ENCODE results near the gene ZNF497.

ZNF497 gene

DNA sequence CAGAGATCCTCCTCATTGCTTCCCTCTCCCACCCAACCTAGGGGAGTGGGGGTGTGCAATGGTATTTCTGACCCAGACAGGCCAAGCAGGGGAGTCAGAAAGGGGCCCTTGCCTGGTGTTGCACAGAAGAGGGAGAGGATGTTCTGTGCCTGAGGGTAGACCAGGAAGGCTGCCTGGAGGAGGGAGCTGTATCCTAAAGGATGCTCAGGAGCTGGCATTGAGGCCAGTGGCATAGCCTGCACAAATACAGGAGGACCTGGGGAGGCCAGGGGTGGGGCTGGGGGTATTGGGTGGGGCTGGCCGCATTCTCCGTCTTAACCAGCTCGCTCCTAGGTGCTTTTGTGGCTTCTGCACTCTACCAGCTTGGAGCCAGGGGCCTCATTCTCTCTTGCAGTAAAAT, 37.4 kb upstream of the ZNF497 start:
- Histone ChIP-seq H3K4me1 (ENCODE audit: insufficient read depth, low read length) (peaks cover 2% of the 10 kb centered on the region; the same call in 1 of the 2 replicates), H3K27me3 (ENCODE audit: insufficient read depth, low read length) (peaks cover 31% of the 10 kb centered on the region), H3K9ac (ENCODE audit: low read depth, low read length) (no peak overlapping the region), H3K27ac (ENCODE audit: low read length) (no peak overlapping the region), H3K36me3 (ENCODE audit: insufficient read depth, low read depth, low read length) (peaks cover 4% of the 10 kb centered on the region), H3K9me3 (ENCODE audit: insufficient read depth, low read depth, low read length) (no peaks in the 10 kb centered on the region), H3K4me3 (ENCODE audit: low read length) (no peak overlapping the region)

DNA sequence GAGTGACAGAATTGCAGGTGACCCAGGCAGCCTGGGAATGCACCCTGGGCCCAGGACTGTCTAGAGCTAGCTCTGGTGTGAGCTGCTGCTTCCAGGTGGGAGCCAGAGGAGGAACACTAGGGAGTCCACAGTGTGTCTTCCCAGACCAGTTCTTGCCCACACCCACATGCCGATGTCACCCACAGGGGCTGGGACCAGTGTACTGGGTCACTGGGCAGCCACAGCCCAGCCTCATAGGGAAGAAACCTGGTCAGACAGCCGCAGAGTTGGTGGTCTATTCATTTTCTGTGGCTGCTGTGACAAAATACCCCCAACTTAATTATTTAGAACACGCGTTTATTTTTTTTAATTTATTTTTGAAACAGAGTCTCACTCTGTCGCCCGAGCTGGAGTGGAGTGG, 36.0 kb upstream of the ZNF497 start:
- no peak overlapping the region for H3K9ac ChIP-seq (ENCODE audit: low read depth, low read length)
- no peak overlapping the region for H3K27ac ChIP-seq (ENCODE audit: low read length)
- peaks cover 18% of the 10 kb centered on the region for H3K36me3 ChIP-seq (ENCODE audit: insufficient read depth, low read depth, low read length)
- H3K9me3 ChIP-seq (ENCODE audit: insufficient read depth, low read depth, low read length): no peaks in the 10 kb centered on the region
- peaks cover 31% of the 10 kb centered on the region for H3K27me3 ChIP-seq (ENCODE audit: insufficient read depth, low read length)
- peaks cover 2% of the 10 kb centered on the region; the same call in 1 of the 2 replicates for H3K4me1 ChIP-seq (ENCODE audit: insufficient read depth, low read length)
- no peak overlapping the region for H3K4me3 ChIP-seq (ENCODE audit: low read length)

DNA sequence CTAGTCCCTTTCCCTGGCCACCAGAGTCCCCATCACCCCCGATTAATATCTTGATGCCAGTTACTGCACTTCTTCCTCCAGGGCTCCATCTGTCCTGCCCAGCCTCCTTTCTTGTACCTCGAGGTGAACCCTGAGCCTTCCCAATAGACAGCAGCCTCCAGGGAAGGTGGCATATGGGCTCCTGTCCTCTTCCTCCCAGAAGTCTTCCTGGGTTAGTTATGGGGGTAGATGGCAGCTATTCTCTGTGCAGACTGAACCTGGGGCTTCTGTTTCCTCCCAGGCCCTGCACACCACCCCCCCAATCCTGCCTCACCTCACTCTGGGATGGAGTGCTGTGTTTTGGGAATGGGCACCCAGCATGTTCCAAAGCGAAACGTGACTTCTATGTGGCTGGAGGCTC, 35.5 kb upstream of the ZNF497 start:
- no peak overlapping the region for H3K9ac ChIP-seq (ENCODE audit: low read depth, low read length)
- H3K4me3 ChIP-seq (ENCODE audit: low read length): no peak overlapping the region
- peaks cover 31% of the 10 kb centered on the region for H3K27me3 ChIP-seq (ENCODE audit: insufficient read depth, low read length)
- no peak overlapping the region for H3K27ac ChIP-seq (ENCODE audit: low read length)
- no peaks in the 10 kb centered on the region for H3K9me3 ChIP-seq (ENCODE audit: insufficient read depth, low read depth, low read length)
- H3K36me3 ChIP-seq (ENCODE audit: insufficient read depth, low read depth, low read length): peaks cover 23% of the 10 kb centered on the region
- H3K4me1 ChIP-seq (ENCODE audit: insufficient read depth, low read length): peaks cover 2% of the 10 kb centered on the region; the same call in 1 of the 2 replicates

DNA sequence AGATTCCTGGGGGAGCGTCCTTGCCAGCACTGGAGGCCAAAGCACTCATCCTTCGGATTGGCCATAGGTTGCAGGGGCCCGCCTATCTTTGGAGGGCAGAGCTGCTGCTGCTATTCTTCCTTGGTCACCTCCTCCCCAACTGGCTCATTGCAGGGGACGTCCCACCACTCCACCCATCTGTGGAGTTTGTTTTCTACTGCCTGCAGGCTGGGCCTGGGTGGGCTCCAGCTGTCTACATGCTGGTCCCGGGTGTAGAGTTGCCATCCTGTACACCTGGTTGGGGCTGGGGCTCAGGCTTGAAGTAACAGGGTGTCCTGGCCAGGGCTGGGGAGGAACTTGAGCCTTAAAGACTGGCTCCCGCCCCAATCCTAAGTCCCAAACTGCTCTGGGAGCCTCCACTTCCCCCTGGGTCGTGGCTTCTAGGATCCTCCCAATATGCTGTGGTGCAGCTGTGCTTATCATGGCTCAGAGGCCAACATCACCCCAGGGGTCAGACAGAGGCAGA, 35.0 kb upstream of the ZNF497 start:
- Histone ChIP-seq H3K4me1 (ENCODE audit: insufficient read depth, low read length) (peaks cover 2% of the 10 kb centered on the region; the same call in 1 of the 2 replicates), H3K9me3 (ENCODE audit: insufficient read depth, low read depth, low read length) (no peaks in the 10 kb centered on the region), H3K4me3 (ENCODE audit: low read length) (no peak overlapping the region), H3K36me3 (ENCODE audit: insufficient read depth, low read depth, low read length) (peaks cover 28% of the 10 kb centered on the region), H3K9ac (ENCODE audit: low read depth, low read length) (no peak overlapping the region), H3K27me3 (ENCODE audit: insufficient read depth, low read length) (peaks cover 31% of the 10 kb centered on the region), H3K27ac (ENCODE audit: low read length) (no peak overlapping the region)

DNA sequence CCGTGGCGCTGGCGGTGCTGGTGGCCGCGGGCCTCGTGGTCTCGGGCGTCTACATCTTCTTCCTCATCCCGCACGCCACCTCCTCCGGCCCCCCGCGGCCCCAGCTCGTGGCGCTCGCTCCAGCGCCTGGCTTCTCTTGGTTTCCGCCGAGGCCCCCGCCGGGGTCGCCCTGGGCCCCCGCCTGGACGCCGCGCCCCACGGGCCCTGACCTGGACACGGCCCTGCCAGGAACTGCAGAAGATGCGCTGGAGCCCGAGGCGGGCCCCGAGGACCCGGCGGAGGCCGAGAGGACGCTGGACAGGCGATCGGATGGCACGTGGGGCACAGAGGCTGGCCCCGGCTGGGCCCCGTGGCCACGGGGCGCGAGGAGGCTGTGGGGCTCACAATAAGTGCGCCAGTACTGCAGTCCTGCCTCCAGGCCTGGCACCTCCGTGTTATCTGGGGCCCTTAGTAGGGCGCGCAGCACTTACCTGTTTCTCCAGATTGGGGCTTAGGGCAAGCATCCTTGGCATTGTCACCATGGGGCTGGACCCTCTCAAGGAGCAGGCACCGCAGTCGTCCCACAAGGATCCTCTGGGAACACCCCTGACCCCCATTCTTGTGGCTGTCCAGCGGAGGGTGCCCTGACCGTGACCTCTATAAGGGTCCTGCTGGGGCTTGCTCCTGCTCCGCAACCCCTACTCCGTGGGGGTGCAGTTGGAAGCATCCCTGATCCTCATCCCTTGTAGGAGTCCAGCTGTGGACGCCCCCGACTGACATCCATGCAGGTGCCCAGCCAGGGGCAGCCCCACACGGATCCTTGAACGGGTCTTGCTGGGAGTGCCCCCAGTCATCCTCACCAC, 34.4 kb upstream of the ZNF497 start:
- Histone ChIP-seq H3K4me1 (ENCODE audit: insufficient read depth, low read length) (peaks cover 2% of the 10 kb centered on the region; the same call in 1 of the 2 replicates), H3K9ac (ENCODE audit: low read depth, low read length) (no peak overlapping the region), H3K36me3 (ENCODE audit: insufficient read depth, low read depth, low read length) (peaks cover 34% of the 10 kb centered on the region), H3K27me3 (ENCODE audit: insufficient read depth, low read length) (peaks cover 31% of the 10 kb centered on the region), H3K27ac (ENCODE audit: low read length) (no peak overlapping the region), H3K4me3 (ENCODE audit: low read length) (no peak overlapping the region), H3K9me3 (ENCODE audit: insufficient read depth, low read depth, low read length) (no peaks in the 10 kb centered on the region)

DNA sequence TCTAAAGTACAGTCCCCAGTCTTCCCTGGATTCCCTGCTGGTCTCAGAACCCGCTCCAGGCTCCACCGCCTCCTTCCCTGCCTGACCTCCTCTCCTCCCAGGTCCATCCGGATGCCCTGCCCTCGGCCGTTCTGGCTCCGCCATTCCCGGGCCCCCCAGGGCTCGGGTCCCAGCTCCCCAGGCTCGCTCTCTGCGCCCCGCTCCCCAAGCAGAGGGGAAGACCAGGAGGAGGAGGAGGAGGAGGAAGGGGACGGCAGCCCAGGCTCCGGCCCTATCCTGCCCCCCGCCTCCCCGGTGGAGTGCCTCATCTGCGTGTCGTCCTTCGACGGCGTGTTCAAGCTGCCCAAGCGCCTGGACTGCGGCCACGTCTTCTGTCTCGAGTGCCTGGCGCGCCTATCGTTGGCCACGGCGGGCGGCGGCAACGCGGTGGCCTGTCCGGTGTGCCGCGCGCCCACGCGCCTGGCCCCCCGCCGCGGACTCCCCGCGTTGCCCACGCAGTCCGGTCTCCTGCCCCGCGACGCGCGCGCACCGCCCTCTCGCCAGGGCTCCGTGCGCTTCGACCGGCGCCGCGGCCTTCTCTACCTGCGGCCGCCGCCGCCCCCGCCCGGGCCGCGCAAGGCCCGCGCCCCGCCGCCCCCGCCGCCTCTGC, 33.6 kb upstream of the ZNF497 start:
- H3K27ac ChIP-seq (ENCODE audit: low read length): no peak overlapping the region
- peak overlapping the region; percentile 56; the same call in 1 of the 2 replicates for H3K4me3 ChIP-seq (ENCODE audit: low read length)
- peaks cover 42% of the 10 kb centered on the region for H3K36me3 ChIP-seq (ENCODE audit: insufficient read depth, low read depth, low read length)
- peaks cover 2% of the 10 kb centered on the region; the same call in 1 of the 2 replicates for H3K4me1 ChIP-seq (ENCODE audit: insufficient read depth, low read length)
- H3K27me3 ChIP-seq (ENCODE audit: insufficient read depth, low read length): peaks cover 31% of the 10 kb centered on the region
- no peaks in the 10 kb centered on the region for H3K9me3 ChIP-seq (ENCODE audit: insufficient read depth, low read depth, low read length)
- no peak overlapping the region; the same call in 1 of the 2 replicates for H3K9ac ChIP-seq (ENCODE audit: low read depth, low read length)

DNA sequence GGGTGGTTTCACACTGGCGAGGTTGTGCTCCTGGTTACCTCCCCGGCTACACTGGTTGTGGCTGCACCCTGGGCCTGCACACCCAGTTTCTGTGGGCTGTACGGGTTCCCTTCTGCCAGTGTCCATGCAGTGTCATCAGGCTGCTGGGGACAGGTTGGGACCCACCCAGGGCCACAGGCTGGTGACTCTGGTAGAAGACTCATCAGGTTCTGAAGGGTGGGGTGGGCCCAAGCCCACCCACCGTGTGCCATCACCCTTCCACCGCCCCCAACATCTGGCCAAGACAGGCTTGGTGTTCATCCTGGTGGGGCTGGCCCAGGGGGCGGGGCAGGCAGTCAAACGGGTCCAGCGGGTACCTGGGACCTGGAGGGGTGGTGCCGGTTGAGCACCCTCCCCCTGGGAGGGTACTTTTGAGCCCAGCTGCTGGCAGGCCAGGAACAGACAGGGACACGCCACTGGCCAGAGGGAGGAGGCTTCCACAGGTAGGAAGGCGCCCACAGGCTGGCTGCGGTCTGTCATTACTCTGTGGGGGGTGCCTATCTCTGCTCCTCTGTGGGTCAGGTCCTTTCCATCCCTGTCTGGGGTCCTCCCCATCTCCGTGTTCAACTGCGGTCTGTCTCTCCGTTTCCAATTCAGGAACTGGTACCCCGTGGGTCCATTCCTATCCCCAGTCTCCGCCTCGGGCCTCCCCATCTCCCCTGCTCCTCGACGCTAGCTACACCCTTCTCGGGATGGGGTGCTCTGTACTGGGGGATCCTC, 32.8 kb upstream of the ZNF497 start, which contains the start of gene RNF225:
RNF225 (plus strand) TSS at position 437 of the 759 bp plus-strand sequence. CDS start 434 bp downstream, outside the sequence.
- H3K36me3 ChIP-seq (ENCODE audit: insufficient read depth, low read depth, low read length): peaks cover 49% of the 10 kb centered on the region
- peak within 1 kb of the TSS; percentile 56; the same call in 1 of the 2 replicates for H3K4me3 ChIP-seq (ENCODE audit: low read length)
- H3K9ac ChIP-seq (ENCODE audit: low read depth, low read length): no peak within 1 kb of the TSS; the same call in 1 of the 2 replicates
- H3K27me3 ChIP-seq (ENCODE audit: insufficient read depth, low read length): peaks cover 31% of the 10 kb centered on the region
- H3K9me3 ChIP-seq (ENCODE audit: insufficient read depth, low read depth, low read length): no peaks in the 10 kb centered on the region
- no peak within 1 kb of the TSS for H3K27ac ChIP-seq (ENCODE audit: low read length)
- peaks cover 2% of the 10 kb centered on the region; the same call in 1 of the 2 replicates for H3K4me1 ChIP-seq (ENCODE audit: insufficient read depth, low read length)

DNA sequence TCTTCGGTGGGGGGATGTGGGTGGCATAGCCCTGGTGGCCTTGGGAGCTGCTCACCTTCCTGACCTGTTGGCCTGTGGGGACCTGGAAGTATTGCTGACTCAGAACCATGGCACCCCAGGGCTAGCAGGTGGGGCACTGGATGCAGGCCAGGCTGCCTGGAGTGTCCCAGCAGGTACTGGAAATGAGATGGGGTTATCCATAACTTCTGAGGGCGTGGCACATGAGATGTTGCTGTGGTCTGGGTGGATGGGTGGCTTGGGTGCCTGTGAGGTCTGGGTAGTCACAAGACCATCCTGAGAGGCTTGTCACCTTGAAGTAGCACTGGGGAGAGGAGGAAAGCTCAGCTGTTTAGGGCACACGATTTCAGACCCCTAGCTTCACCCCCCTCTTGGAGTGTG, 32.3 kb upstream of the ZNF497 start:
- no peak overlapping the region for H3K9ac ChIP-seq (ENCODE audit: low read depth, low read length)
- no peaks in the 10 kb centered on the region for H3K9me3 ChIP-seq (ENCODE audit: insufficient read depth, low read depth, low read length)
- no peak overlapping the region for H3K27ac ChIP-seq (ENCODE audit: low read length)

DNA sequence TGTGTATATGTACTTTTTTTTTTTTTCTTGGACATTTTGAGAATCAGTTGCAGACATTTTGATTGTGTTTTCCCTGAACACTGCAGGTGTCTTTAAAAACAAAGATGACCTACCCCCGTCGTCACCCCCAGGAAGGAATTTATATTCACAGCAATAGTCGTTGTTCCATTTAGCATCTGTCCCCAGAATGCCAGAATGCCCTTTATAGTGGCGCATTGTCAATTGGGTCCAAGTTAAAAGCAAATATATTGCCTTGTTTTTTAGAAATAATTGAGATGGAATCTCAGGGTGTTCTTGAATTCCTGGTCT, 31.1 kb upstream of the ZNF497 start:
- no peak overlapping the region for H3K27ac ChIP-seq (ENCODE audit: low read length)
- no peak overlapping the region for H3K9ac ChIP-seq (ENCODE audit: low read depth, low read length)
- peaks cover 64% of the 10 kb centered on the region for H3K36me3 ChIP-seq (ENCODE audit: insufficient read depth, low read depth, low read length)

More for the DNA sequence above, 32.3 kb upstream of the ZNF497 start:
- Histone ChIP-seq H3K4me1 (ENCODE audit: insufficient read depth, low read length) (peaks cover 2% of the 10 kb centered on the region; the same call in 1 of the 2 replicates), H3K27me3 (ENCODE audit: insufficient read depth, low read length) (peaks cover 31% of the 10 kb centered on the region), H3K4me3 (ENCODE audit: low read length) (no peak overlapping the region), H3K36me3 (ENCODE audit: insufficient read depth, low read depth, low read length) (peaks cover 55% of the 10 kb centered on the region)

DNA sequence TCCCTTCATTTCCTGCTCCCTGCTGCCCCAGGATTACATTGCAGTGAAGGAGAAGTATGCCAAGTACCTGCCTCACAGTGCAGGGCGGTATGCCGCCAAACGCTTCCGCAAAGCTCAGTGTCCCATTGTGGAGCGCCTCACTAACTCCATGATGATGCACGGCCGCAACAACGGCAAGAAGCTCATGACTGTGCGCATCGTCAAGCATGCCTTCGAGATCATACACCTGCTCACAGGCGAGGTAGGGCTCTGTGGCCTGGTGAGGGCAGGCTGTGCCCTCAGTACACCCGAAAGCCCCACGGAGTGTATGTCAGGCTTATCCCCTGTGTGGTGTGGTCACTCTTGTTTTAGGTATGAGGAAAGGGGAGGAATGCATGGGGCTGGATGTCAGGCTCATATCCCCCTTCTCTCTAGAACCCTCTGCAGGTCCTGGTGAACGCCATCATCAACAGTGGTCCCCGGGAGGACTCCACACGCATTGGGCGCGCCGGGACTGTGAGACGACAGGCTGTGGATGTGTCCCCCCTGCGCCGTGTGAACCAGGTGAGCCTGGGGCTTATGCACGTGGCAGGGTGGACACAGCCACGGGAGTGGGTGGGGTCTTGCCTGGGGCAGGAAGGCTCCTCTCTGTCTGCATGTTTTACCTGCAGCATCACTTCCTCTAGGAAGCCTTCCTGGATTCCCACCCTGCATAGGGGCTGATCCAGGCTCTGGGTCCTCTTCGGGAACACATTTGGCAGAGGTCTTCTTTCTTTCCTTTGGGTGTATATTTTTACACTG, 30.6 kb upstream of the ZNF497 start:
- Histone ChIP-seq H3K4me3 (ENCODE audit: low read length) (no peak overlapping the region), H3K27ac (ENCODE audit: low read length) (no peak overlapping the region), H3K9ac (ENCODE audit: low read depth, low read length) (no peak overlapping the region), H3K9me3 (ENCODE audit: insufficient read depth, low read depth, low read length) (no peaks in the 10 kb centered on the region), H3K36me3 (ENCODE audit: insufficient read depth, low read depth, low read length) (peaks cover 69% of the 10 kb centered on the region), H3K4me1 (ENCODE audit: insufficient read depth, low read length) (peaks cover 2% of the 10 kb centered on the region; the same call in 1 of the 2 replicates), H3K27me3 (ENCODE audit: insufficient read depth, low read length) (peaks cover 24% of the 10 kb centered on the region)

More for the DNA sequence above, 31.1 kb upstream of the ZNF497 start:
- H3K4me1 ChIP-seq (ENCODE audit: insufficient read depth, low read length): peaks cover 2% of the 10 kb centered on the region; the same call in 1 of the 2 replicates
- H3K27me3 ChIP-seq (ENCODE audit: insufficient read depth, low read length): peaks cover 27% of the 10 kb centered on the region
- no peaks in the 10 kb centered on the region for H3K9me3 ChIP-seq (ENCODE audit: insufficient read depth, low read depth, low read length)
- no peak overlapping the region for H3K4me3 ChIP-seq (ENCODE audit: low read length)
